Muscle layer of duodenum (tissue), 2 donors: ENCODE data around the gene C4orf36.
"Not testable (repeated sequence)": the region's sequence is repeated elsewhere in the genome, so short reads cannot be mapped to it uniquely, and the experiment has no call there.

Source experiments
- H3K27ac ChIP-seq: one replicate; pipeline ENCODE4 v1.7.0; 2013; ENCODE audit warnings: mild to moderate bottlenecking, low read length
- H3K27me3 ChIP-seq: one replicate; pipeline ENCODE4 v1.7.0; 2013; ENCODE audit warnings: low read depth, mild to moderate bottlenecking, control low read depth, low read length
- H3K36me3 ChIP-seq, 2 donors: one replicate each; pipeline ENCODE4 v1.7.0; 2013; ENCODE audit warnings: low read length in 2 of 2, control low read depth in 1 of 2, mild to moderate bottlenecking in 1 of 2; ENCODE audit not compliant: insufficient read depth in 2 of 2, control insufficient read depth in 1 of 2
- H3K4me1 ChIP-seq, 2 donors: one replicate each; pipeline ENCODE4 v1.7.0; 2013; ENCODE audit warnings: low read length in 2 of 2, mild to moderate bottlenecking in 2 of 2, control low read depth in 1 of 2, moderate library complexity in 1 of 2; ENCODE audit not compliant: insufficient read depth in 2 of 2, control insufficient read depth in 1 of 2
- H3K4me3 ChIP-seq, 2 donors: one replicate each; pipeline ENCODE4 v1.7.0; 2013; ENCODE audit warnings: low read length in 2 of 2, low read depth in 1 of 2, mild to moderate bottlenecking in 1 of 2
- H3K9me3 ChIP-seq, 2 donors: one replicate each; pipeline ENCODE4 v1.7.0; 2013; ENCODE audit warnings: low read length in 2 of 2, control low read depth in 1 of 2, mild to moderate bottlenecking in 1 of 2; ENCODE audit not compliant: control insufficient read depth in 1 of 2
- donor health status: healthy.

The C4orf36 gene

DNA sequence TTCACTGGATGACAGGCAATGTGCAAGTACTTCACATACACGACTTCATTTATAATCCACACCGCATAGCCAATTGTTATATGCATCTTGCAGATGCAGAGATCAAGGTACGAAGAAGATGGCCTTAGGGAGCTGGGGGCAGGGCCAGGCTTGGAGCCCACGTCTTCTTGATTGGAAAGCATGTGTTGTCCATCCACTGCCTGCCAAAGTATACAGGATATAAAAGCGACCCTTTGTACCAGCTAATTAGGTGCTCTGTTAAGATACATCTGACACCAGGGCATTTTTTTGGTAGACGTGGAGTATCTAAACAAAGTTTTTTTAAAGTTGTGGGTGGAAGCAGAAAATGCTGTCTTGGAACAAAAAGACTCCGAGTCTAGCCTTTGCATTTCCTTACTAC is 1.4 kb downstream of the C4orf36 start:
- no peaks in the 10 kb centered on the region for H3K9me3 ChIP-seq
- H3K27me3 ChIP-seq = no peaks in the 10 kb centered on the region
- H3K36me3 ChIP-seq = peaks cover 0 to 5% of the 10 kb centered on the region in 2 donors
- H3K4me1 ChIP-seq = peaks cover 0 to 8% of the 10 kb centered on the region in 2 donors
- H3K4me3 ChIP-seq = no peak overlapping the region
- H3K27ac ChIP-seq = no peak overlapping the region

DNA sequence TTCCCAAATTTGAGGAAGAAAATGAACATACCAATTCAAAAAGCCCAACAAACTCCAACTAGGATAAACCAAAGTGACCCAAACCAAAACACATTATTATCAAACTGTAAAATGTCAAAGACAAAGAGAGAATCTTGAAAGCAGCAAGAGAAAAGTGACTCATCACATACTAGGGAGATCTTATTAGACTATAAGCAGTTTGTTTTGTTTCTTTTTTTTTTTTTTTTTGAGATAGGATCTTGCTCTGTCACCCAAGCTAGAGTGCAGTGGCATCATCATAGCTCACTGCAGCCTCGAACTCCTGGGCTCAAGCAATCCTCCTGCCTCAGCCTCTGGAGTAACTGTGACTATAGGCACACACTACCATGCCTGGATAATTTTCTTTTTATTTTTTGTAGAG is 12.6 kb downstream of the C4orf36 start:
- no peaks in the 10 kb centered on the region for H3K36me3 ChIP-seq
- no peaks in the 10 kb centered on the region for H3K4me1 ChIP-seq
- no peak overlapping the region for H3K4me3 ChIP-seq
- H3K9me3 ChIP-seq = peaks cover 7 to 8% of the 10 kb centered on the region in 2 donors
- no peaks in the 10 kb centered on the region for H3K27me3 ChIP-seq
- H3K27ac ChIP-seq = no peak overlapping the region

DNA sequence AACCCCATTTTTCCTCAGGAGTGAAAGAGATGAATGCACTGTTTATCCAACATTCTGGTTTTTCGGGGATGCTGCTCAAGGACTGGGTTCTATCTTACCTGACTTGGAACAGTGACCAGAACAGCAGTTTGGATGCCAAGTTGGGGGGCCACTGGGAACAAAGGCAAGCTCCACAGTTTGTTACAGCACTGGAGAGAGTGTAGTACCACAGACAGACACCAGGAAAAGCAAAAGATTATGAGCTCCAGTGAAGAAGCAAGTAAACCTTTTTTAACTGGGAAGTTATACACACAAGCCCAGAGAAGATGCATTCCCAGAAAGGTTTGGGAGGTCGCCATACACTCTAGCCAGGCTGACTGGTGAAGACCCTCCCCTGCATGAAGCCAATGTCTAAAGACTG is 13.6 kb downstream of the C4orf36 start:
- Histone ChIP-seq H3K27ac (no peak overlapping the region), H3K4me1 (no peaks in the 10 kb centered on the region), H3K9me3 (peaks cover 7 to 8% of the 10 kb centered on the region in 2 donors), H3K27me3 (no peaks in the 10 kb centered on the region), H3K4me3 (no peak overlapping the region), H3K36me3 (no peaks in the 10 kb centered on the region)

DNA sequence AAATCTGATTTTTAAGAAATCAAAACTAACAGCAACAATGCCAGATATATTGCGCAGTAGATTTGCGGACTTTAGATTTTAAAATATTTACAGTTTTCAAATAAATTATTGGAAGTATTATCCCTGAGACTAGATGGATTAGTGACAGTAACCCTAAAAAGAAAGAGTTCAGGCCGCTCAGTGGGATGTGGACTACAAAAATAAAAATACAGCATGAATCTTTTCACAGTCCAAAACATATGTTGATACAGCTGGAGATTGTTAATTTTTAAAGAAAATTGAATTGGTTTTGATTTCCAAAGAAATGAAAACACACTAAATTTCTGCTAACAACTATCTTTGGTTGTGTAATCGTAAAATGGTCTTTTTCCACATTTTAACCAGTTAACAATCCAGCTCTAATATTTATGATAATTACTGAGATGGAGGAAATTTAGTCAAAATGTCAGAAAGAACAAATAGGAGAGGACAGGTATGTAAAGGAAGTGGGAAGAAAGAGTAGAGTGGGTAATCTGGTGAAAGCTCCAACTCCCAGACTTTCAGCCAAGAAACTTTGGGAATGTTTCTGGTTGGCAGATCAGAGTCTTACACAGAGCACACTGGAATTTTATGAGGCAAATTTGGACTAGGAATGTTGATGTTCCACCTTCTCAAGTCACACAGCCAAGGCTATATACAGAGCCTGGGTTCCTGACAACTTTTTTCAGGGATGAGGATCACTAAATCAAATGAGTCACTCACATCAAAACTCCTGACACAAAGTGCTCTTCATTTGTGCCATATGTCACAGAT is 15.1 kb downstream of the C4orf36 start:
- Histone ChIP-seq H3K9me3 (peaks cover 7 to 8% of the 10 kb centered on the region in 2 donors), H3K4me1 (no peaks in the 10 kb centered on the region), H3K27me3 (no peaks in the 10 kb centered on the region), H3K4me3 (no peak overlapping the region), H3K36me3 (no peaks in the 10 kb centered on the region), H3K27ac (no peak overlapping the region)

DNA sequence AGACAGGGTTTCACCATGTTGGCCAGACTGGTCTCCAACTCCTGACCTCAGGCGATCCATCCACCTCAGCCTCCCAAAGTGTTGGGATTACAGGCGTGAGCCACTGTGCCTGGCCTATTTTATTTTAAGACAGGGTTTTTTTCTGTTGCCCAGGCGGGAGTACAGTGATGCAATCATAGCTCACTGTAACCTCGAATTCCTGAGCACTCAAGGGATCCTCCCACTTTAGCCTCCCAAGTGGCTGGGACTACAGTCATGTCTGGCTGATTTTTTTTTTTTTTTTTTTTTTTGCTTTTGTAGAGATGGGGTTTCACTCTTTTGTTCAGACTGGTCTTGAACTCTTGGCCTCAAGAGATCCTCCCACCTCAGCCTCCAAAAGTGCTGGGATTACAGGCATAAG is 16.8 kb downstream of the C4orf36 start:
- H3K27ac ChIP-seq, H3K9me3 ChIP-seq, H3K36me3 ChIP-seq, H3K27me3 ChIP-seq, H3K4me1 ChIP-seq, H3K4me3 ChIP-seq: not testable (repeated sequence)

DNA sequence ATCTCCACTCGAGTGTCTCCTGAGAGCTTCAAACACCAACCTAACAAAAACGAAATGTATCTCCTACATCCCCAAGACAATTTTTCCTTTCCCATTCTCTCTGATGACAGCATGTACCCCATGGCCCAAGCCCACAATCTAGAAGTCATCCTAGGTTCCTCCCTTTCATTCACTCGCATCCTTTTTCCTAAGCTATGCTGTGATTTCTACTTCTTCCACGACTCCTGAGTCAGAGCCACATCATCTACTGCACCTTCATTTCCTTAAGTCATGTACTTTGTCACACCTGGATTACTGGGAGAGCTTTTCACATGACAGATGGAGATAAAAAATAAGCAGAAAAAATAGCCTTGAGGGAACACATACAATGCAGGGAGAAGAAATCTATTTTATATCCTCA is 20.1 kb downstream of the C4orf36 start:
- no peaks in the 10 kb centered on the region for H3K9me3 ChIP-seq
- no peak overlapping the region for H3K27ac ChIP-seq
- H3K4me3 ChIP-seq = no peak overlapping the region
- no peaks in the 10 kb centered on the region for H3K36me3 ChIP-seq
- H3K4me1 ChIP-seq = no peaks in the 10 kb centered on the region
- no peaks in the 10 kb centered on the region for H3K27me3 ChIP-seq

DNA sequence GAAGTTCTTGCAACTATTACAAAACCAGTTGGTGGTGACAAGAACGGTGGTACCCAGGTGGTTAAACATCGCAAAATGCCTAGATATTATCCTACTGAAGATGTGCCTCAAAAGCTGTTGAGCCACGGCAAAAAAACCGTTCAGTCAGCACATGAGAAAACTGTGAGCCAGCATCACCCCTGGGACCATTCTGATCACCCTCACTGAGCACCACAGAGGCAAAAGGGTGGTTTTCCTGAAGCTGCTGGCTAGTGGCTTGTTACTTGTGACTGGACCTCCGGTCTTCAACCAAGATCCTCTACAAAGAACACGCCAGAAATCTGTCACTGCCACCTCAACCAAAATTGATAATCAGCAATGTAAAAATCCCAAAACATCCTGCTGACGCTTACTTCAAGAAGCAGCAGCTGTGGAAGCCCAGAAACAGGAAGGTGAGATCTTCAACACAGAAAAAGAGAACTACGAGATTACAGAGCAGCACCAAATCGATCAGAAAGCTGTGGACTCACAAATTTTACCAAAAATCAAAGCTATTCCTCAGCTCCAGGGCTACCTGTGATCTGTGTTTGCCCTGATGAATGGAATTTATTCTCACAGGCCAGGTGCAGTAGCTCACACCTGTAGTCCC is 21.7 kb downstream of the C4orf36 start:
- no peaks in the 10 kb centered on the region for H3K27me3 ChIP-seq
- no peaks in the 10 kb centered on the region for H3K36me3 ChIP-seq
- H3K27ac ChIP-seq = no peak overlapping the region
- no peak overlapping the region for H3K4me3 ChIP-seq
- H3K4me1 ChIP-seq = no peaks in the 10 kb centered on the region
- H3K9me3 ChIP-seq = no peaks in the 10 kb centered on the region

DNA sequence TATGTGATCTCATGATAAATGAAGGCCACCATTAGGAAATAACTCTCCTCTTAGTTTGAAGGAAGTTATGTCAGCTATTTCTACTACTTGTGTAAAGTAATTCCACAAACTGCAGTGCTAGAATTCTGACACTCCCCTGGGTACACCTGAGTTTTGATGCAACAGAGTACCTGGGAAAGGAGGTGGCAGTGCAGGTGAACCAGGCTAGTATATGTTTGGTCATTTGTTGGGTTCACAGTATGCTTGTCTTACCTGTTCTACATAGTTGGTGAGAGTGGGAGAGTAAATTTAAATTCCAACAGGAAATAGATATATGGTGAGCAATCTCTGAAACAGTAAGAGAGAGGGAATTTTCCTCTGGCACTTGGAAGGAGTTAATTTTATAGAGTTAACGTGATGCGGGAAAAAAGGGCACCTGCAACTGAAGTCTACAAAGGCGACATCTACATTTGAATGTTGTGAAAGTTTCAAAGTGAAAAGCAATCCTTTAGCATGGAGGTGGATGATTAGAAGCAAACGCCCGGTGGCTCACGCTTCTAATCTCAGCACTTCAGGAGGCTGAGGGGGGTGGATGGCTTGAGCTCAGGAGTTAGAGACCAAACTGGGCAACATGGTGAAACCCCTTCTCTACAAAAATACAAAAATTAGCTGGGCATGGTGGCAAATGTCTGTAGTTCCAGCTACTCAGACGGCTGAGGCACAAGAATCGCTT is 34.7 kb downstream of the C4orf36 start:
- Histone ChIP-seq H3K27me3 (no peaks in the 10 kb centered on the region), H3K36me3 (no peaks in the 10 kb centered on the region), H3K9me3 (no peaks in the 10 kb centered on the region), H3K4me1 (no peaks in the 10 kb centered on the region), H3K27ac (no peak overlapping the region), H3K4me3 (no peak overlapping the region)

DNA sequence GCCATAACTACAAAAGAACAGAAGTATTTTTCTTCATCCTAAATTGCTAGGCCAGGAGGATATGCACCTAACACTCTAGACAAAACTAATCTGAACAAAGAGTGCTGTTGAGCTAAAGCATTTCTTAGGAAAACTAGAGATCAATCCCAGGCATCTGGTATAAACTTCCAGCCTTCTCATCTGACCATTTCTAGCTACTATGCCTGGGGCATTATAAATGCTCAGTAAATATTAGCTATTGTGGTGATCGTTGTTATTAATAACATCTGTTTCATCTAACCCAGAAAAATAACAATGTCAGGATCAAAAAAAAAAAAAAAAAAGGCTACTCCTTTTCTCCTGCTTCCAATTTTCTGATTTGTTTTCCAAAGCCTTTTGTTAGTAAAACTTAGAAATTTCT is 35.3 kb downstream of the C4orf36 start:
- Histone ChIP-seq H3K36me3 (no peaks in the 10 kb centered on the region), H3K9me3 (no peaks in the 10 kb centered on the region), H3K4me3 (no peak overlapping the region), H3K27ac (no peak overlapping the region), H3K4me1 (no peaks in the 10 kb centered on the region), H3K27me3 (no peaks in the 10 kb centered on the region)

DNA sequence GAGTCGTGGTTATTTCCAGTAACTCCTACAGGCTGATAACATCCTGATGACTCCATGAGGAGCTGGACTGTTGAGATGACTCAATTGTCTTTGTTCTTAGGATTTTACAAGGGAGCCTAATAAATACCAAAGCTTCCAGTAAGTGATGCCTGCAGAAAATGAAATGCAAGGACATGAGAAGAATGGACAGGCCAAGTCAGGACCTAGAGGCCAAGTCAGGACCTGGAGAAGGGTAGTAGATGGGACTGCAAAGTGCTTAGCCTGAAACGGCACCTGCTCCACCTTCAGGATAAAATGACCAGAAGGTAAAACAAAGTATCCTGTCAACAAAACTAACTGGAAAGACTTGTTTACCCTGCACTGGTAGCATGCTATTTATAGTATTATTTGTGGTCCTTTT is 36.6 kb downstream of the C4orf36 start:
- H3K4me3 ChIP-seq = no peak overlapping the region
- no peak overlapping the region for H3K27ac ChIP-seq
- H3K9me3 ChIP-seq = no peaks in the 10 kb centered on the region
- no peaks in the 10 kb centered on the region for H3K4me1 ChIP-seq
- H3K36me3 ChIP-seq = no peaks in the 10 kb centered on the region
- H3K27me3 ChIP-seq = no peaks in the 10 kb centered on the region

DNA sequence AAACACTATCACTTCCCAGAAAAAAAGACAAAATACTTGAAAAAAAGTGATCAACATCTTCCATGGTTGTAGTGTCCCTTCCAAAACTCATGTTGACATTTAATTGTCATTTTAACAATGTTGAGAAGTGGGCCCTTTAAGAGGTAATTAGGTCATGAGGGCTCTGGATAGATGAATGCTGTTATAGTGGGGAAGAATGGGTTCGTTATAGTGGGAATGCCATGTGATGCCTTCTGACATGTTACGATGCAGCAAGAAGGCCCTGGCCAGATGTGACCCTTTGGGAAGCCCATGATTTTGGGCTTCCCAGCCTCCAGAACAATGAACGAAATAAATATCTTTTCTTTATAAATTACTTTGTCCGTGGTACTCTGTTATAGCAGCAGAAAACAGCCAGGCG is 39.0 kb downstream of the C4orf36 start:
- H3K4me3 ChIP-seq = no peak overlapping the region
- no peaks in the 10 kb centered on the region for H3K36me3 ChIP-seq
- H3K4me1 ChIP-seq = no peaks in the 10 kb centered on the region

More for the DNA sequence above, 39.0 kb downstream of the C4orf36 start:
- Histone ChIP-seq H3K9me3 (no peaks in the 10 kb centered on the region), H3K27me3 (no peaks in the 10 kb centered on the region), H3K27ac (no peak overlapping the region)
